HG03575 (cell line): ENCODE data around the gene ZNF790.
"Not testable (repeated sequence)": the region's sequence is repeated elsewhere in the genome, so short reads cannot be mapped to it uniquely, and the experiment has no call there.

ENCODE experiments used
- ATAC-seq: cut with Tn5 transposase; IDR thresholded peaks from one replicate; pipeline ENCODE4 v1.9.1; 2021; ENCODE audit not compliant: unreplicated experiment, insufficient number of reproducible peaks, low FRiP score; ENCODE audit errors: extremely low read depth

The ZNF790 gene

DNA sequence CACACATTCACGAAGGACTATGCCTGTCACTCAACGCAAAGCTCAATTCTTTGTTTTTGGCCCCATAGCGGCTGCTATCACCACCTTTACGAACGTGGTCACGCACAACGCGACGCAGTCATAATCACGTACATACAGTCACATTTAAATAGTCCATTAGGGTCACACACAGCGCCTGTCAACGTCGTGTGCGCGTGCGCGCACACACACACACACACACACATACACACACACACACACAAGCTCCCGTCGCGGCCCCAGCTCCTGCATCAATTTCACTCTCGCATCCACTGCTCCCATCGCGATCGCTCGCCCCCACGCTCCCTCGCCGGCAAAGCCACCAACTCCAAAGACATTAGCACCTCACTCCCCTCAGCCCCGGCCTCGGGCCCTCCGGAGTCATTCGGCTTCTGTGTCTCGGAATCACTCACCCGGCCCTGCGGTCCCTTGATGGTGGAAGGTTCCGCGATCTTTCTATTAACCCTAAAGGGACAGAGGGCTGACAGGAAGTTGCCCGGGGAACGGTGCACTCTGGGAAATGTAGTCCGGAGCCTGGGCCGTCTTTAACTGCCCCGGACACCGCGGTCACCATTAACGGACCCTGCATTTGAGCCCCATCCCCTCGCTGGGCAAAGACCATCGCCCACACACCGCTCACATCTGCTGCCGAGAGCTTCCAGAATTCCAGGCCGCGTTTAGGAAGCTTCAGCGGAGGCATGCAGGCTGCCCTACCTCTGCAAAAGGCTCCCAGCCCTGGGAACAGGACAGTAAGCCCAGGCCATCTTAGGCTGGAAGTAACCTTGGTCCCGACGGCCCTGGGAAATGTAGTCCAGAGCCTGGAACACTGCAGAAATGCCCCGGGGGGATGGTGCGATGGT, at the start of gene ZNF790:
Gene ZNF790, minus strand, starts transcription at position 482 of the 878 bp plus-strand sequence. CDS start 12,768 bp downstream, outside the sequence.
- peak; percentile 56 for ATAC-seq

DNA sequence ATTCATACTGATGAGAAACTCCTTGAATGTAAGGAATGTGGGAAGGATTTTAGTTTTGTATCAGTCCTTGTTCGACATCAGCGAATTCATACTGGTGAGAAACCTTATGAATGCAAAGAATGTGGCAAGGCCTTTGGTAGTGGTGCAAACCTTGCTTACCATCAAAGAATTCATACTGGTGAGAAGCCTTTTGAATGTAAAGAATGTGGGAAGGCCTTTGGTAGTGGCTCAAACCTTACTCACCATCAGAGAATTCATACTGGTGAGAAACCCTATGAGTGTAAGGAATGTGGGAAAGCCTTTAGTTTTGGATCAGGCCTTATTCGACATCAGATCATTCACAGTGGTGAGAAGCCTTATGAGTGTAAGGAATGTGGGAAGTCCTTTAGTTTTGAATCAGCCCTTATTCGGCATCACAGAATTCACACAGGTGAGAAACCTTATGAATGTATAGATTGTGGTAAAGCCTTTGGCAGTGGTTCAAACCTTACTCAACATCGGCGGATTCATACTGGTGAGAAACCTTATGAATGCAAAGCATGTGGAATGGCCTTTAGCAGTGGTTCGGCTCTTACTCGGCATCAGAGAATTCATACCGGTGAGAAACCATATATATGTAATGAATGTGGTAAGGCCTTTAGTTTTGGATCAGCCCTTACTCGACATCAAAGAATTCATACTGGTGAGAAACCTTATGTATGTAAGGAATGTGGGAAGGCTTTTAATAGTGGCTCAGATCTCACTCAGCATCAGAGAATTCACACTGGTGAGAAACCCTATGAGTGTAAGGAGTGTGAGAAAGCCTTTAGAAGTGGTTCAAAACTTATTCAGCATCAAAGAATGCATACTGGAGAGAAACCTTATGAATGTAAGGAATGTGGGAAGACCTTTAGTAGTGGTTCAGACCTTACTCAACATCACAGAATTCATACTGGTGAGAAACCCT, 39.1 kb upstream of the ZNF790 start:
- no peak for ATAC-seq

DNA sequence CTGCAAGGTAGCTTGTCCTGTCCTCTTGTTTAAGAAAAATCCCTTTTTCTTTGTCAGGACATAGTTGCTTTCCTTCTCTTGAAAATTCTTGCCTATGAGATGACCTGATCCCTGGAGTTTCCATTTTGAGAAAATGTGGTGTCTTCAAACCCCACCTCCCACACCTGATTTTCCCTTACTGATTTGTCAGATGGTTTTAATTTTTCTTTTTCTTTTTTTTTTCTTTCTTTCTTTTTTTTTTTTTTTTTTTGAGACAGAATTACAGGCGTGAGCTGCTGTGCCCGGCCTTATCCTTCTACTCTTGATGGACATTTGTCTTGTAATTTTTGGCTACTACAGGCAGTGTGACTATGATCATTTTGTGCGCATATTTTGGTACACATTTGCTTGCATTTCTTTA, 13.7 kb upstream of the ZNF790 start:
- ATAC-seq, result no peak

DNA sequence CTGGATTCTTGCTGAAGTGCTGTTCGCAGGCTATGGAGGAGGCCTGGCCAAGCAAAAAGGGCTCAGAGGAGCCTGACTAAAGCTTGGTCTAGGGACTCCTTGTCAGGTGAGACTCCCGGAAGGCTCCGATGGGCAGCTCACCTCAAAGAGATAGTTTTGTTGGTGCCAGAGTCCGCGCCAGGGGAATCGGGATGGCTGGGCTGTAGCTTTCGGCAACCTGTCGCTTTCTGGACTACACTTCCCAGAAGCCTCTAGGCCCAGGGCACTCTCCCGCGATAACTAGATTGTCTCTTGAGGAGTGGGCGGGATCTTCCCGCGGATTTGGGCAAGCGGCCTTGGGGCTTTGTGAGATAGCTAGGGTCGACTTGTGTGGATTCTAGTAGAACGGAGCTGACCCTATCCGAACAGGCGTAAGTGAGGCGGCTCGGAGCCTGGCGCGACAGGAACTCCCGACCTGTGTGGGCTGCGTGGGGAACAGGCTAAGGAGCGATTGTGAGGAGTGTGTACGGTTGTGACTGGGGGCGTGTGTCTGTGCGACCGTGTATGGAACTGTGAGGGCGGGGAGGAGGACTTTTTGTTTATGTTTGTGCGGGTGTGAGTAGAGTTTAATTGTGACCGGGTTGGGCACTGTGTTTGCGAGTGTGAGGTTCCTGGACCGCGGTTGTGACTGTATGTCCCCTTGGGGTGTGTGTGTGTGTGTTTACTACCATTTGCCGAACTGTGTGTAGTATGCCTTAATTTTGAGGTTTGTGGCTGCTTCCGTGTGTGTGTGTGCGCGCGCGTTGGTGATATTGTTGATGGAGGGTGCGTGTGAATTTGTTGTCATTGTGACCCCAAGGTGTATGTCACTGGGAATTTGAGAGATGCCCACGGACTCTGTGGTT, 12.6 kb upstream of the ZNF790 start, which contains the start of gene ZNF345:
Gene ZNF345, plus strand, starts transcription at position 318 of the 884 bp plus-strand sequence. CDS start 25,955 bp downstream, outside the sequence.
- peak; percentile 34 for ATAC-seq

DNA sequence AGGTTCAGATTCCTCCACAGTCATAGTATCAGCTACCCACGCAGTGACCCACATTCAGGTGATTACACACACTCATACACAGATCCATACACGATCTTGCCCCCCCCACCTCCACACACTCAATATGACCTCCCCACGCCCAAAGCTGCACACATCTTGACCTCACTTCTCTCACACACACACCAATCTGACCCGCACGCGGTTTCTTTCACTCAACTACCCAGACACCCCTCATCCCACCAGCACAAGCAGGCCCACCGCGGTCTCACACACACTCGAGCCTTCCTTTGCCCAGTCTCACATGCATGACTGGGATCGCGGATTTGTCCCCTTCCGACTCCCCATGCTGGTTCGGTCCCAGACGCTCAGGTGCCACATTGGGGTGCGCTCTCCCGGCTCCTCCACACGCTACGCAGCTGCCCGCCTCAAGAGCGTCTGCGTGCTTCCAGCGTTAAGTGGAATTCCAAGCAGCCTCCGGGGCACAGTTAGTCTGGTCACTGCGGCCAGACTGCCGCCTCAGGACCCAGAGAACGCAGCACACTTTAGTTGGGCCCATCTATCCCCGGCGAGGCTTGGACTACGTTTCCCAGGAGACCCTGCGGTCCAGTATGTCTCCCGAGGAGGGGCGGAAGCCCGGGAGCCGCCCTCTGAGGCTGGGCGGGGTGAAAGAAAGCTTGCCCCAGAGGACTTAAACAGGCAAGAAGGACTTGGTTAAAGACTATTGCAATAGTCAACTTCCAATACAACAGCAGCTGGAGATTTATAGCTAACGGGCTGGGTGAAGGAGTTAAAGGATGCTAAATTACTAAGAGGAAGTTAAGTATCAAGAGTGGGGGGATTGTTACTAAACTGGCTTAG, 11.7 kb upstream of the ZNF790 start:
- peak; percentile 45 for ATAC-seq

DNA sequence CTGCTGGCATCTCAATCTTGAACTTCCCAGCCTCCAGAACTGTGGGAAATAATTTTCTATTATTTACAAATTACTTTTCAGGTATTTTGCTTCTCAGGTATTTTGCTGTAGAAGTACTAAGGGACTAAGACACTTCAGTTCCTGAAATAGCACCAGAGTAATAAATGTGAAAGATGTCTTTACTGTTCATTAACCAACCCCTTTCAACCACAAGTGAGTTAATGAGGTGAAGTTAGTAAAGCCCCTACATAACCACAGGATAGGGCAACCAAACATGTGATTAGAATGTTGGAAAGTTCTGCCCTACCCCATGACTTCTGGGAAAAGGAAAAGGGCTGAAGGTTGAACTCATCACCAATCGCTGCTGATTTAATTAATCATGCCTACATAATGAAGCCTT, 9.8 kb upstream of the ZNF790 start:
- ATAC-seq, result no peak

DNA sequence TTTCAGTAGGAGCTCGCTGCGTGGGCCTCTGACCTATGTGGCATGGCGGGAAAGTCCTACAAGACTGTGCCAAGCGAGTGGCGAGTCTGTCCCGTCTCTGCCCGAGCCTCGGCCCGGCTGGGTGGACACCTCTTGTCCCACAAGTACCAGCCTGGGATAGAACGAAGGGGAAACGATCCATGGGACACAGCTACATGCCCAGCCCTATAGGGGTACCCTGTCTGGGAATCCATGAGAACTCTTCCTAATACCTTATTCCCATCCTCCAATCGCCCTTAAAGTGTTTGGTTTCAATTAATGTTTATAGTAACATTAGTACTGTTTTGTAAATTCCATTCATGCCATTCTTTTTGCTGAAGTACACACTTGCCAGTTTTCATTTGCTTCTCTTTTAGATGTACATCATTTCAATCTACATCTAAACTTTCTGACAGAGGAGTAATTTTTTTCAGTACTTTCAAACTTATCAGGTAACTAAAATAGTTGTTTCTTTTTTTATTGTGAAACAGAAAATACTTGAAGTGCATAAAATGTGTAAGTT, 667 bp upstream of the ZNF790 start:
- ATAC-seq, result no peak

DNA sequence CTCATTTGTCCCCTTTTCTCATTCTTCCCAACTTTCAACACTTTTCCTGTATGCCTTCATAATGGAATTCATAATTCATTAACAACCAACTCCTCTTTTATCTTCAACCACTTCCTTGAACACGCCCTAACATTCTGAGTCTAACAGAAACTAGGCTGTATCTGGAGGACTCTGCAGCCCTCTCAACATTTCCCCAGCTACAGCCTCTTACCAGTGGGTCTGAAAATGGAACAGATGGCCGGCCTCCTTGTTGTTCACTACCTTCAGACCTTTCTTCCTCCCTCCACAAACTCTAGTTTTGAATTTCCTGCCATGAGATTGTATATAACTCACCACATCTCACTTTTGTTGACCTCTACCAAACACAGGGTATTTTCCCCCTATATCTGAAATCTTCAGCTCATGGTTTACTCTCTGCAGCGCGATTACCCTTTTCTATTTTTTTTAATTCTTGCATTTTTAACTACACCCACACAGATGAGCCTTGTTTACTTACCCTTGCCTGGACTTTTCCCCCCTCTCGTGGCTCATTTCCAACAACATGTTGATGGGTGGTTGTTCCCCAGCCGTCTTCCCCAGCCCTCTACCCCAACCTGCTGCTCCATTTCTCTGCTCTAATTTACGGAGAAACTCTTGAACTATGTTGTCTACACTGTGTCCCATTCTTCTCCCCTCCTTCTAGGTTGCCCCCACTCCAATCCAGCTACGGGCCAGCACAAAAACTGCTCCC, 846 bp downstream of the ZNF790 start:
- ATAC-seq, result no peak

DNA sequence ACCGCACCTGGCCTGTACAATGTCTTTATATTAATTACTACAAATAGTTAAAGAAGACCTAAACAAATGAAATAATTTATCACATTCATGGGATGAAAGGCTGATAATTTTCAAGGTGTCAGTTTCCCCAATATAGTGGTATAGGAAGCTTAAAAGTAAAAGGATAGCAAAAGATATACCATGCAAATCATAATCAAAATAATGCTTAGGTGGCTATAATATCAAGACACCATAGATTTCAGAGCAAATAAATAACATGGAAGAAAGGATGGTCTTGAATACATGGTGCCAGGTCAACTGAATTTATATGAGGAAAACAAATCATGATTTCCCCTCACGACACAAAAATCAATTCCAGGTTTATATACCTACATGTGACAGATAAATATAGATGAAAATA, 4.8 kb downstream of the ZNF790 start:
- no peak for ATAC-seq

DNA sequence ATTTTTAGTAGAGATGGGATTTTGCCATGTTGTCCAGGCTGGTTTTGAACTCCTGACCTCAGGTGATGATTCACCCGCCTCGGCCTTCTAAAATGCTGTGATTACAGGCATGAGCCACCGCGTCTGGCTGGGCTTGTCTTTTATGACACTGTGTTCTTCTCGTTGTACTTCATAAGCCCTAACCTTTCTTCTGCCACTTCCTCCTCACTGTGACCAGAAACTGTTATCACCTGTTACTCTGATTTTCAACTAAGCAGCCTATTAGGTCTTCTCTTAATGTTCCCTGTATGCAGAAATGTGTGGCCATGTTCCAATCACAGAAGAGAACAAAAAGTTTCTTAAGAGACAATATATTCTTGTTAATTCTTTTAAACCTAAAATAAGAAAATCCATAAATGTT, 16.4 kb downstream of the ZNF790 start:
- ATAC-seq, result no peak

DNA sequence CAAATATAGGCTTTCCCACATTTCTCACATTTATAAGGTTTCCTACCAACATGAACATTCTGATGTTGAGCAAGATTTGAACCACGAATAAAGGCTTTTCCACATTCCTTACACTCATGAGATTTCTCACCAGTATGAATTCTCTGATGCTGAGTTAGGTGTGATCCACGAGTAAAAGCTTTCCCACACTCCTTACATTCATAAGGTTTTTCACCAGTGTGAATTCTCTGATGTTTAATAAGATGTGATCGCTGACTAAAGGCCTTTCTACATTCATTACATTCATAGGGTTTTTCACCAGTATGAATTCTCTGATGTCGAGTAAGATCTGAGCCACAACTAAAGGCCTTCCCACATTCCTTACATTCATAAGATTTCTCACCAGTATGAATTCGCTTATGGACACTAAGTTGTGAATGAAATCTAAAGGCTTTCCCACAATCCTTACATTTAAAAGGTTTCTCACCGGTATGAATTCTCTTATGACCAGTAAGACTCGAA, 19.0 kb downstream of the ZNF790 start:
- no peak for ATAC-seq

DNA sequence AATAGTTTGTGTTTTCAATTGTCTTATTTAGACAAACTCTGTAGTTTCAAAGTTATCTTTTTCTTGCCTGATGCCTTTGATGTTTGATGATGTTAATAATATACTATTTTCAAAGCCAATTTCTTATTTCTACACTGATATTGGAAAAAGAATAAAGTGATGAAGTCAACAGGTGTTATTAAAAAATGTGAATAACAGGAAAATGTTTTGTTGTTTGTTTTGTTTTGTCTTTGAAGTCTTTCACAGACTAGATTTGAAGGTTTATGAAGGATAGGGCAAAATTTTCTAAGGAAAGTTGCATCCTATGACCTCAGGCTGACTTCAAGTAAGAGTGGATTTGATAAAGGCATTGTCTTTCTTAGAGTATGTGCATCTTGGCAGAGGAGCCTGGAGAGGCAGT, 31.2 kb downstream of the ZNF790 start:
- ATAC-seq, result no peak

DNA sequence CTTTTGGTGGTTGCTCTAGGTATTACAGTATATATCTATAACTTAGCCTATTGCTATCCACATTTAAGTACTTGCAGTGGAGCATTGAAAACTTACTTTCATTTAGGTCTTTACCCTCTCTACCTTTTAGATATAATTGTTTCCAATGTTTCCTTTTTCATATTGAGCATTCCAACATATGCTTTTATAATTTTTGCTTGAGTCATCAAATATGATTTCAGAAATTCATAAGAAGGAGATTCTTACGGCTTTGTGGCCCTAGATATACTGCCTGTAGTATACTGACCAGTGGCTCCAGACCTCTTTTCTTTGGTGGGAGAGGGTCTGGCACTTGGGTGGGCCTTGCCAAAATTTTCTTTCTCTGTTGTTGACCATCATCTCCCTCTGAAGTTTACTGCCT, 32.8 kb downstream of the ZNF790 start:
- ATAC-seq, result no peak

DNA sequence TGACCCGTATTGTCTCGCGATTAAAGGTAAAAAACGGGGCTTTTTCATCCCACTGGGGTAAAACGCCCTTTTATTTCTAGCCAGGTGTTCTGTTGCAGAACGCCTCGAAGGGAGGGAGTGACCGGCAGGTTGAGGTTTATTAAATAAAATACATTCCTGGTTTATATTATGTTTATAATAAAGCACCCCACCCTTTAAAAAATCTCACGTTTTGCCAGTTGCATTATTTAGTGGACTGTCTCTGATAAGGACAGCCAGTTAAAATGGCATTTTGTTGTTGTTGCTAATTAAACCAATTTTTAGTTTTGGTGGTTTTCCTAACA, 40.4 kb downstream of the ZNF790 start:
- ATAC-seq, result no peak

DNA sequence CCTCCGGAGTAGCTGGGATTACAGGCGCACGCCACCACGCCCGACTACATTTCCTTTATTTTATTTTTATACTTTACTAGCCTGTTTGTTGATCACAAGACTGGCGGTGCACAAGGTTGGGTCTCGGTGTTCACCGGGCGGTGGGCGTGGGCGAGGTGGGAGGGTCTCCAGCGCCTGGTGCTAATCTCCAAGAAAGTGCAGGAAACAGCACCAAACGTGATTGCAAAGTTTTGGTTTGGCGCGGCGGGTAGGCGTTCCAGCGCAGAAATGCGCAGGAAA, 41.5 kb downstream of the ZNF790 start:
- no peak for ATAC-seq

DNA sequence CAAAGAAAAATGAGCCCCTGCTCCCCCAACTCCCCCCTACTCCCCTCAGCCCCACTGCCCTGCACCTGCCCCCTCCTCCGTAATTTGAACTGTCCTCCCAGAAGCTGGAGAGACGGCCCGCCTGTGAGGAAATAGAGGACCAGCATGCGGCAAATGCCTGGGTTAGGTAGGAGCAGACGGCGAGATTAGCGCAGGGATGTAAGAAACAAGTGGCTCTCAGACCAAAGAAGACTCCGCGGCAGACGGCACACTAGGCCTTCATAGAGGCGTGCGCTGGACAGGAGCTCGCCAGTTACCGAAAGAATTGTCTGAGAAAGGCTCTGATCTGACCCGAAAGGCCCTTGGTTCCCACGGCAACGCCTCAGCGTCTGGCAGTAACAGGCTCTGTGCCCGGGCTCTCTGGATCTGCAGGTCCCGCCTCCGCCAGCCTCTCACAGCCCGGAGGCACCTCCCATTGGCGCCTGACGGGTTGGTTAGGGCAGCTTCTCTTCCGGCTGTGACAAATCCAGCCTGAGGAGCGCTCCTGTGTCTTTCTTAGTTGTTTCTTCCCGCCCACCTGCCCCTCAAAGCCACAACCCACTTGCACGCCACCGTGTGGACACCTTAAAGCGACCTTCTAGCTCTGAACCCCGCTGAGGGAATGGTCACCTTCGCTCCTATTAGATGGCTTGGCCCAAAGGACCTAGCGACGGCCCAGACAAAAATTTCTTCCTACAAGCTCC, 46.6 kb downstream of the ZNF790 start:
- ATAC-seq, result not testable (repeated sequence)

DNA sequence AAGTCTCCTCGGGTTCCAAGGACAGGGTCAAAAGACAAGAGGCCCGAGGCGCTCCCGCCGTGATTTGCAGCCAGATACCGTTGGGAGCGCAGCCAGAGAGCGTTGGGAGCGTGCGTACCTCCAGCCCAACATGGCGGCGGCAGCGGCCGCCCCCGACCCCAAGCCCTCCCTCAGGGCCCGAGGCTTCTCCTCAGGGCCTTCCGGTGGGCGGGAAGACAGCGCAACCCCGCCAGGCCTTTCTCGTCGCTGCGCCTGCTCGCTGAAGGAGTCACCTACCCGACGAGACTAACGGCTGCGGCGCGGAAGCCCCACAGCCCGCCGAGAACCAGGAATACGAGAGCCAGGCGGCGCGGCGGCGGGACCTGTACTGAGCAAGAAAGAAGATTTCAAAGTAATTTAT, 62.4 kb downstream of the ZNF790 start:
- no peak for ATAC-seq
